ENCODE measurements around the gene DENND4A. TPM values are rescaled to one million over a fixed set of nuclear protein-coding genes. Genes with fewer than 3 reads are reported as not detected.

Gene DENND4A
- polyA plus RNA-seq, 1 donor: 27.7 TPM

DNA sequence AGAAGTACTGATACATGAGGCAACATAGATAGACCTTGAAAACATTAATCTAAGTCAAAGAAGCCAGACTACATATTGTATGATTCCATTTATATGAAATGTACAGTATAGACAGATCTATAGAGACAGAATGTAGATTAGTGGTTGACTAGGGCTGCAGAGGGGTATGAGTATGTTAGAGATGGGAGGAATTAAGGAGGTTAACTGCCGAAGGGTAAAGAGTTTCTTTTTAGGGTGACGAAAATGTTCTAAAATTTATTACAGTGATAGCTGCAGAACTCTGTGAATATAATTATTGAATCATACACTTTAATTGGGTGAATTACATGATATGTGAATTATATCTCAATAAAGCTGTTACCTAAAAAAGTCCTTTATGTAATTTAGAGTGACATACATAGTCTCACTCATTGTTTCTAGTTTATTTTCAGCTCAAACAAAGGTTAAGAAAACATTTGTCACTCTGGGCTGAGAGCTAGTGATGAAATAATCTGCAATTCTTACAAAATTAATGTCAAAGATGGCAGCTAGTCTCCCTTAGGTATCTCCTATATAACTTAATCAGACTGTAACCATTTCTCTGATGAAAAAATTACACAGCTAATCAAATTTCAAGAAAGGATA lies 61.4 kb downstream of the DENND4A start:
- H3K9me3 ChIP-seq (ENCODE audit: control insufficient read depth, low read depth, low read length): no peaks in the 10 kb centered on the region
- no peak overlapping the region for H3K27ac ChIP-seq (ENCODE audit: low read length)
- no CpG with 5 or more reads among the region's 2 CpGs for WGBS (ENCODE audit: insufficient coverage, low lambda C conversion rate)
- H3K4me3 ChIP-seq (ENCODE audit: low read length): no peak overlapping the region
- peaks cover 8% of the 10 kb centered on the region for H3K36me3 ChIP-seq (ENCODE audit: control insufficient read depth, insufficient read depth, low read length)
- no peaks in the 10 kb centered on the region for H3K27me3 ChIP-seq (ENCODE audit: control insufficient read depth, insufficient read depth, low read length)
- no peaks in the 10 kb centered on the region for H3K4me1 ChIP-seq (ENCODE audit: control insufficient read depth, insufficient read depth, low read length)
- no peak for DNase-seq

GRCh38 chr15:65724464-65725215 lies 67.5 kb downstream of the DENND4A start:
- no CpG with 5 or more reads among the region's 3 CpGs for WGBS (ENCODE audit: insufficient coverage, low lambda C conversion rate)
- H3K36me3 ChIP-seq (ENCODE audit: control insufficient read depth, insufficient read depth, low read length): peaks cover 11% of the 10 kb centered on the region
- no peak overlapping the region for H3K4me3 ChIP-seq (ENCODE audit: low read length)
- no peaks in the 10 kb centered on the region for H3K9me3 ChIP-seq (ENCODE audit: control insufficient read depth, low read depth, low read length)
- H3K27me3 ChIP-seq (ENCODE audit: control insufficient read depth, insufficient read depth, low read length): no peaks in the 10 kb centered on the region
- H3K4me1 ChIP-seq (ENCODE audit: control insufficient read depth, insufficient read depth, low read length): peaks cover 15% of the 10 kb centered on the region
- DNase-seq: peak; percentile 60 to 88
- peak overlapping the region; percentile 92 for H3K27ac ChIP-seq (ENCODE audit: low read length)

DNA sequence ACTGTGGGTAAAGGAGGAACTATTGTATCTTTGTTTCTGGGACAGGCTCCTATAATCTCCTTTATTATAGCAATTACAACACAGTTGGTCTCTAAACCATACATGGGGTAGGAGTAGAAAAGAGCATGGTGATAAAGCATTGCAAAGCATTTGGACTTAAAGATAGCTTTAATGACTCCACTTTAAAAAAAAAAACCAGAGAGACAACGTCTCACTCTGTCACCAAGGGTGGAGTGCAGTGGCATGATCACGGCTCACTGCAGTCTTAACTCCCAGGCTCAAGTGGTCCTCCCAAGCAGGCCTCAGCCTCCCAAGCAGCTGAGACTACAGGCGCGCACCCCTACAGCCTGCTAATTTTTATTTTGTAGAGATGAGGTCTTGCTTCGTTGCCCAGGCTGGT lies 68.2 kb downstream of the DENND4A start:
- peak; percentile 63 to 90 for DNase-seq
- H3K36me3 ChIP-seq (ENCODE audit: control insufficient read depth, insufficient read depth, low read length): peaks cover 12% of the 10 kb centered on the region
- 17% methylated on average over 1 of the region's 5 CpGs for WGBS (ENCODE audit: insufficient coverage, low lambda C conversion rate)
- peak overlapping the region; percentile 92 for H3K27ac ChIP-seq (ENCODE audit: low read length)
- no peaks in the 10 kb centered on the region for H3K9me3 ChIP-seq (ENCODE audit: control insufficient read depth, low read depth, low read length)
- peaks cover 15% of the 10 kb centered on the region for H3K4me1 ChIP-seq (ENCODE audit: control insufficient read depth, insufficient read depth, low read length)
- H3K27me3 ChIP-seq (ENCODE audit: control insufficient read depth, insufficient read depth, low read length): no peaks in the 10 kb centered on the region
- no peak overlapping the region for H3K4me3 ChIP-seq (ENCODE audit: low read length)

DNA sequence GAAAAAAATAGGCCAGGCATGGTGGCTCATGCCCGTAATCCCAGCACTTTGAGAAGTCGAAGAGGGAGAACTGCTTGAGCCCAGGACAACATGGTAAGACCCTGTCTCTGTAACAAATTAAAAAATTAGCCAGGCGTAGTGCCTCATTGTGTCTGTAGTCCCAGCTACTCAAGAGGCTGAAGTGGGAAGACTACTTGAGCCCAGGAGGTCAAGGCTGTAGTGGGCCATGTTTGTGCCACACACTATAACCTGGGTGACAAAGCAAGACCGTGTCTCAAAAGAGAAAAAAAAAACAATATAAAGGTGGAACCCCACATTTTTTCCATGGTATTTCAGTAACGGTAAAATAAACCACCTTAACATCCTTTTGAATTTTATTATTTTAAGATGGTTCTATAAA lies 69.9 kb downstream of the DENND4A start:
- 94% methylated on average over 3 of the region's 5 CpGs for WGBS (ENCODE audit: insufficient coverage, low lambda C conversion rate)
- Histone ChIP-seq H3K9me3 (ENCODE audit: control insufficient read depth, low read depth, low read length) (no peaks in the 10 kb centered on the region), H3K36me3 (ENCODE audit: control insufficient read depth, insufficient read depth, low read length) (peaks cover 15% of the 10 kb centered on the region), H3K27me3 (ENCODE audit: control insufficient read depth, insufficient read depth, low read length) (no peaks in the 10 kb centered on the region), H3K4me3 (ENCODE audit: low read length) (no peak overlapping the region), H3K4me1 (ENCODE audit: control insufficient read depth, insufficient read depth, low read length) (peaks cover 15% of the 10 kb centered on the region), H3K27ac (ENCODE audit: low read length) (no peak overlapping the region)
- DNase-seq: no peak

GRCh38 chr15:65712415-65712814 lies 79.7 kb downstream of the DENND4A start:
- H3K9me3 ChIP-seq (ENCODE audit: control insufficient read depth, low read depth, low read length): no peaks in the 10 kb centered on the region
- H3K4me3 ChIP-seq (ENCODE audit: low read length): no peak overlapping the region
- H3K27ac ChIP-seq (ENCODE audit: low read length): no peak overlapping the region
- peaks cover 20% of the 10 kb centered on the region for H3K36me3 ChIP-seq (ENCODE audit: control insufficient read depth, insufficient read depth, low read length)
- WGBS (ENCODE audit: insufficient coverage, low lambda C conversion rate): 100% methylated on average over 1 of the region's 2 CpGs
- no peaks in the 10 kb centered on the region for H3K27me3 ChIP-seq (ENCODE audit: control insufficient read depth, insufficient read depth, low read length)
- no peaks in the 10 kb centered on the region for H3K4me1 ChIP-seq (ENCODE audit: control insufficient read depth, insufficient read depth, low read length)
- no peak for DNase-seq

GRCh38 chr15:65695081-65695480 lies 97.0 kb downstream of the DENND4A start:
- 50% methylated on average over 1 of the region's 2 CpGs for WGBS (ENCODE audit: insufficient coverage, low lambda C conversion rate)
- Histone ChIP-seq H3K27ac (ENCODE audit: low read length) (no peak overlapping the region), H3K36me3 (ENCODE audit: control insufficient read depth, insufficient read depth, low read length) (peaks cover 19% of the 10 kb centered on the region), H3K9me3 (ENCODE audit: control insufficient read depth, low read depth, low read length) (no peaks in the 10 kb centered on the region), H3K4me1 (ENCODE audit: control insufficient read depth, insufficient read depth, low read length) (no peaks in the 10 kb centered on the region), H3K27me3 (ENCODE audit: control insufficient read depth, insufficient read depth, low read length) (no peaks in the 10 kb centered on the region), H3K4me3 (ENCODE audit: low read length) (no peak overlapping the region)
- DNase-seq: no peak

- WGBS (ENCODE audit: insufficient coverage, low lambda C conversion rate): 100% methylated on average over 3 of the region's 4 CpGs
Measured at GRCh38 chr15:65690778-65691177, 101.3 kb downstream of the DENND4A start.

DNA sequence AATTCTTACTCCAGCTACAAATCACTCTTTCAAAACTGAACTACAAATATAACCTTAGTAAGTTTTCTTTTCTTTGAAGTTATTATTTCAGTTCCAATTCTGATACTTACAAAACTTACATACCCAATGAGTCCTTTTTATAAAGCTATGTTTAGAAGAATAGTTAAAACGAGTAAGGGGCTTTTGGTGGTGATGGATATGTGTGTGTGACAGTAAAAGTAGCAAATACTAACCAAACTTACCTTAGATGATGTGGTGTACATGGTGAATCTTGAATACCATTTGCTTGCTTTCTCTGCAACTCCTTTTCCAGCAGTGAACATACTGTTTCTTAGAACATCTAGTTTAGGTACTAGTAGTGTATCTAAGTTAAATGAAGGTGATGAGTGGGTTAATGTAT lies 101.9 kb downstream of the DENND4A start:
- Histone ChIP-seq H3K9me3 (ENCODE audit: control insufficient read depth, low read depth, low read length) (no peaks in the 10 kb centered on the region), H3K4me1 (ENCODE audit: control insufficient read depth, insufficient read depth, low read length) (no peaks in the 10 kb centered on the region), H3K27ac (ENCODE audit: low read length) (no peak overlapping the region), H3K27me3 (ENCODE audit: control insufficient read depth, insufficient read depth, low read length) (no peaks in the 10 kb centered on the region), H3K36me3 (ENCODE audit: control insufficient read depth, insufficient read depth, low read length) (peaks cover 28% of the 10 kb centered on the region), H3K4me3 (ENCODE audit: low read length) (no peak overlapping the region)
- no CpG with 5 or more reads among the region's 1 CpG for WGBS (ENCODE audit: insufficient coverage, low lambda C conversion rate)
- DNase-seq: no peak

More at GRCh38 chr15:65690778-65691177, 101.3 kb downstream of the DENND4A start:
- Histone ChIP-seq H3K4me1 (ENCODE audit: control insufficient read depth, insufficient read depth, low read length) (no peaks in the 10 kb centered on the region), H3K9me3 (ENCODE audit: control insufficient read depth, low read depth, low read length) (no peaks in the 10 kb centered on the region), H3K27me3 (ENCODE audit: control insufficient read depth, insufficient read depth, low read length) (no peaks in the 10 kb centered on the region), H3K4me3 (ENCODE audit: low read length) (no peak overlapping the region), H3K27ac (ENCODE audit: low read length) (no peak overlapping the region), H3K36me3 (ENCODE audit: control insufficient read depth, insufficient read depth, low read length) (peaks cover 28% of the 10 kb centered on the region)
- DNase-seq: no peak

DNA sequence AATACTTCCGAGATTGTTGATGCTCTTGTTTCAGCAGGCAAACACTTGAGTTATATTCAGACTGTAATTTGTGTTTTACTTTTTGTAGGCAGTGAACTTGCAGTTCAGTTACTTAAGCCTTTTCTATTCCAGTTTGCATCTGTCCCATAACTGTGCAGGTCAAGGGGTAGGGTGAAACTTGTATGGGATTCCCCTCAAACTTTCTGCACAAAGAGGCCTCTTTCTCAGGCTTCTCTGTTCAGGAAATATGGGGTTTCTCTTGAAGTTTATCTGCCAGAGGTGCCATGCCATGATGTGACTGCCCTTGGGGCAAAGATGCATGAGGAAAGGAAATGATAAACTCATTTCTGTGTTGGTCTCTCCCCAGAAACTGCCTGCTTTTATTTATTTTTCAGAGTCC lies 103.6 kb downstream of the DENND4A start:
- 100% methylated on average over 1 of the region's 1 CpG for WGBS (ENCODE audit: insufficient coverage, low lambda C conversion rate)
- H3K4me1 ChIP-seq (ENCODE audit: control insufficient read depth, insufficient read depth, low read length): no peaks in the 10 kb centered on the region
- H3K27ac ChIP-seq (ENCODE audit: low read length): no peak overlapping the region
- no peak for DNase-seq
- H3K36me3 ChIP-seq (ENCODE audit: control insufficient read depth, insufficient read depth, low read length): peaks cover 26% of the 10 kb centered on the region
- peaks cover 5% of the 10 kb centered on the region for H3K9me3 ChIP-seq (ENCODE audit: control insufficient read depth, low read depth, low read length)
- no peaks in the 10 kb centered on the region for H3K27me3 ChIP-seq (ENCODE audit: control insufficient read depth, insufficient read depth, low read length)
- H3K4me3 ChIP-seq (ENCODE audit: low read length): no peak overlapping the region

GRCh38 chr15:65682404-65682911 lies 109.6 kb downstream of the DENND4A start:
- H3K27me3 ChIP-seq (ENCODE audit: control insufficient read depth, insufficient read depth, low read length): no peaks in the 10 kb centered on the region
- H3K36me3 ChIP-seq (ENCODE audit: control insufficient read depth, insufficient read depth, low read length): no peaks in the 10 kb centered on the region
- no peak for DNase-seq
- no peaks in the 10 kb centered on the region for H3K4me1 ChIP-seq (ENCODE audit: control insufficient read depth, insufficient read depth, low read length)
- H3K27ac ChIP-seq (ENCODE audit: low read length): no peak overlapping the region
- 100% methylated on average over 2 of the region's 2 CpGs for WGBS (ENCODE audit: insufficient coverage, low lambda C conversion rate)
- H3K9me3 ChIP-seq (ENCODE audit: control insufficient read depth, low read depth, low read length): peaks cover 5% of the 10 kb centered on the region
- H3K4me3 ChIP-seq (ENCODE audit: low read length): no peak overlapping the region
